ENCODE data around the gene FIGLA.

Gene FIGLA

DNA sequence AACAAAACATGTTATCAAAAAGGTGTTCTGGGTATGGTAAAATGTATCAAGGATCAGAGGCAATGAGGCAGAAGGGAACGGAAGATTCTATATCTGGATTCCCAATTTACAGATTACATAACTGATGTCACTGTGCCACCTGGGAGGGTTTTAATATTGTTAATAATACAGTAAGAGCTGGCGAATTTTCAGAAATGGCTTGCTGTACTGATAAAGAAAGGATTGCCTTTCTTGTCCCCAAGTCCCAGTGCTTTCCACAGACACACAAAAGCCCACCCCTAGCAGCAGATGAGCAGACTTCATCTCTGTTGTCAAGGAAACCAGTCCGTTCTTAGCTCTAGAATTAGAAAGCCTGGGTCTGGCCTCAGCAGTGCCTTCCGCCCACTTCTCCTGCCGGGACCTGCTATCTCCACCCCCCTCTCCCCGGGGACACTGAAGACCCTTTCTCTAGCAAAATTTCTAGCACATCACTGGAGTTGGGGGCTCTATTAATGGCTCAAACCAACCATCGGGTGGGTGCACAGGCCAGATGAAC is 56.7 kb downstream of the FIGLA start:
- no peak for TF ChIP-seq GATA1 (IDR thresholded peaks at IDR 0.05; ENCODE audit: low read depth, low read length)
- TF ChIP-seq POLR2A (IDR thresholded peaks at IDR 0.05; ENCODE audit: low read length), result no peak

GRCh38 chr2:70732766-70733645 is 57.4 kb downstream of the FIGLA start:
- no peak for DNase-seq

More for the DNA sequence above, 56.7 kb downstream of the FIGLA start:
- no peak for DNase-seq

DNA sequence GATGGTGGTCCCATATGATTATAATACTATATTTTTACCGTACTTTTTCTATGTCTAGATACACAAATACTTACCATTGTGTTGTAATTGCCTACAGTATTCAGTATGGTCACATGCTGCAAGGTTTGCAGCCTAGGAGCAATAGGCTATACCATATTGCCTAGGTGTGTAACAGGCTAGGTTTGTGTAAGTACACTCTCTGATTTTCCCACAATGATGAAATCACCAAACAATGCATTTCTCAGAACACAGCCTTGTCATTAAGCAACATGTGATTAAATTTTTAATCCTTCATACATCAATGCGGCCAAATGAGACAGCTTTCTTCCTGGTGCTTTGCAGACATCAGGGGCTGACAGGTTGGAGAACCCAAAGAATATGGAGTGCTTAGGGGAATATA is 59.7 kb downstream of the FIGLA start:
- no peak for TF ChIP-seq GATA1 (IDR thresholded peaks at IDR 0.05; ENCODE audit: low read depth, low read length)
- no peak for TF ChIP-seq POLR2A (IDR thresholded peaks at IDR 0.05; ENCODE audit: low read length)
- DNase-seq, result no peak

More at GRCh38 chr2:70732766-70733645, 57.4 kb downstream of the FIGLA start:
- no peak for TF ChIP-seq GATA1 (IDR thresholded peaks at IDR 0.05; ENCODE audit: low read depth, low read length)
- TF ChIP-seq POLR2A (IDR thresholded peaks at IDR 0.05; ENCODE audit: low read length), result no peak

- TF ChIP-seq POLR2A (IDR thresholded peaks at IDR 0.05; ENCODE audit: low read length), result no peak
- DNase-seq, result no peak
Measured at GRCh38 chr2:70729647-70730046, 60.8 kb downstream of the FIGLA start.

- no peak for TF ChIP-seq GATA1 (IDR thresholded peaks at IDR 0.05; ENCODE audit: low read depth, low read length)
- no peak for TF ChIP-seq POLR2A (IDR thresholded peaks at IDR 0.05; ENCODE audit: low read length)
- no peak for DNase-seq
Measured at GRCh38 chr2:70728128-70728527, 62.3 kb downstream of the FIGLA start.

Measured in erythroblast (primary cell).